ENCODE measurements around the gene BEND4. TPM values are rescaled to one million over a fixed set of nuclear protein-coding genes. Genes with fewer than 3 reads are reported as not detected.
"Not testable (repeated sequence)": the region's sequence is repeated elsewhere in the genome, so short reads cannot be mapped to it uniquely, and the experiment has no call there.

The BEND4 gene
- total RNA-seq, 1 experiment from 2014 or later = not detected

DNA sequence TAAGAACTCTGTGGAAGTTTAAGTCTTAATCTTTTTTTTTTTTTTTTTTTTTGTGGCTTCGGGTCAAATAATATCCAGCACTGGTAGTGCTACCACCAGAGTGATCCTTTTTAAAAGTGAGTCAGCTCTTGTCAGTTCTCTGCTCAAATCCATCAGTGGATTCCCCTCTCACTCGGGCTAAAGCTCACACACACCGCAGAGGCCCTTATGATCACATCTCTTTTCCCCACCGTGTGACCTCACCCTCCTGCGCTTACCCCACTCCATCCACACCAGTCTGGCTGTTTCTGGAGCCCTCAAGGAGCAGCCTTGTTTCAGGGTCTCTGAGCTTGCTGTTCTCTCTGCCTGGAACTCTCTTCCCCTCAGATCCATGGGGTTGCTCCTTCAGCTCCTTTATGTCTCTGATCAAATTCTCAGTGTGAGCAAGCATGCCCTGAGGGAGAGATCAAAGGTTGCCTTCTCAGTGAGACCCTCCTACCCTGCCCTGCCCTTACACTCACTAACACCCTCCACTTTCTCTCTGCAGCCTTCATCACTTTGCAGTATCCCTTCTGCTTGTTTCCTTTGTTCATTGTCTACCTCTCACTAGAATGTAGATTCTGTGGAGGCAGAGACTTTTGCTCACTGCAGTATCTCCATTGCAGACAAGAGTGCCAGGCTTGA, 19.8 kb upstream of the BEND4 start:
- Mint-ChIP-seq H3K9me3 (ENCODE audit: unreplicated experiment) (no peaks in the 10 kb centered on the region), H3K36me3 (ENCODE audit: insufficient read depth, unreplicated experiment) (no peaks in the 10 kb centered on the region), H3K27me3 (ENCODE audit: insufficient read depth, unreplicated experiment) (no peaks in the 10 kb centered on the region), H3K4me3 (ENCODE audit: unreplicated experiment) (no peak overlapping the region), H3K4me1 (ENCODE audit: low read depth, unreplicated experiment) (no peaks in the 10 kb centered on the region), H3K27ac (ENCODE audit: unreplicated experiment) (no peak overlapping the region)
- Histone ChIP-seq H3K36me3 (ENCODE audit: control insufficient read depth, insufficient read depth, low read length) (no peaks in the 10 kb centered on the region), H3K4me1 (no peaks in the 10 kb centered on the region), H3K4me3 (ENCODE audit: low read depth, low read length) (no peak overlapping the region), H3K27me3 (replicated peaks; ENCODE audit: control insufficient read depth, insufficient read depth, low read length) (no peaks in the 10 kb centered on the region), H3K9me3 (no peaks in the 10 kb centered on the region)
- ChIA-PET POLR2A (no interaction called here), CTCF (interaction anchor here (0.6 kb wide), 1 partner anchor 18 kb away, joined by 5 read pairs; no protein-coding TSS in a partner anchor)
- no TSS peak for BruUV-seq (replicated peaks)
- intact Hi-C loops (cut with micrococcal nuclease; ENCODE audit: unreplicated experiment) = no loop called here
- no peak for DNase-seq
- TF ChIP-seq, protein P1, sequence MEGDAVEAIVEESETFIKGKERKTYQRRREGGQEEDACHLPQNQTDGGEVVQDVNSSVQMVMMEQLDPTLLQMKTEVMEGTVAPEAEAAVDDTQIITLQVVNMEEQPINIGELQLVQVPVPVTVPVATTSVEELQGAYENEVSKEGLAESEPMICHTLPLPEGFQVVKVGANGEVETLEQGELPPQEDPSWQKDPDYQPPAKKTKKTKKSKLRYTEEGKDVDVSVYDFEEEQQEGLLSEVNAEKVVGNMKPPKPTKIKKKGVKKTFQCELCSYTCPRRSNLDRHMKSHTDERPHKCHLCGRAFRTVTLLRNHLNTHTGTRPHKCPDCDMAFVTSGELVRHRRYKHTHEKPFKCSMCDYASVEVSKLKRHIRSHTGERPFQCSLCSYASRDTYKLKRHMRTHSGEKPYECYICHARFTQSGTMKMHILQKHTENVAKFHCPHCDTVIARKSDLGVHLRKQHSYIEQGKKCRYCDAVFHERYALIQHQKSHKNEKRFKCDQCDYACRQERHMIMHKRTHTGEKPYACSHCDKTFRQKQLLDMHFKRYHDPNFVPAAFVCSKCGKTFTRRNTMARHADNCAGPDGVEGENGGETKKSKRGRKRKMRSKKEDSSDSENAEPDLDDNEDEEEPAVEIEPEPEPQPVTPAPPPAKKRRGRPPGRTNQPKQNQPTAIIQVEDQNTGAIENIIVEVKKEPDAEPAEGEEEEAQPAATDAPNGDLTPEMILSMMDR (IDR thresholded peaks at IDR 0.05; ENCODE audit: insufficient read depth in 1 of 2, low read depth in 1 of 2, low read length in 1 of 2, severe bottlenecking in 1 of 2, unreplicated experiment in 1 of 2) = no peak

DNA sequence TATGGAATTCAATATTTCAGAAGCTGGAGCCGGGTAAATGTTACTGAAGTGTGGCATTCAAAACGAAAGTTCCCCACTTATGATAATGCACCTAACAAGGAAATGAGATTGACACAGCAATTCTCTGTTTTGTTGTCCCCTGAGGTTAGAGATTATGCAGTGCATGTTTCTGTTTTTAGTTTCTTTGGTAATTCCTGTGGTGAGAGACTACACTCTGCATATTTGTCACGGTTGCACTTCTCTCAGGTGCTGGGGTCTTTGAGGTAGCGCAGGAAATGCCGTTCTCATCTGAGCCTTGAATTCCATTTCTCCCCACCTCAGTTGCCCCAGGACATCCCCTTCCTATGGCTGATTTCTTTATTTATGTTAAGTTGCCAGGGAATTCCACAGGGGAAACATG, 15.3 kb upstream of the BEND4 start:
- TF ChIP-seq, protein P1 (IDR thresholded peaks at IDR 0.05; ENCODE audit: insufficient read depth in 1 of 2, low read depth in 1 of 2, low read length in 1 of 2, severe bottlenecking in 1 of 2, unreplicated experiment in 1 of 2) = no peak
- no peaks in the 10 kb centered on the region for H3K4me1 ChIP-seq
- POLR2A ChIA-PET = no interaction called here
- no peaks in the 10 kb centered on the region for H3K9me3 Mint-ChIP-seq (ENCODE audit: unreplicated experiment)
- intact Hi-C loops (cut with micrococcal nuclease; ENCODE audit: unreplicated experiment) = no loop called here
- no peak for DNase-seq
- no peak overlapping the region for H3K4me3 Mint-ChIP-seq (ENCODE audit: unreplicated experiment)
- peaks cover 3% of the 10 kb centered on the region for H3K27me3 Mint-ChIP-seq (ENCODE audit: insufficient read depth, unreplicated experiment)
- CTCF ChIA-PET = no interaction called here
- no peaks in the 10 kb centered on the region for H3K4me1 Mint-ChIP-seq (ENCODE audit: low read depth, unreplicated experiment)
- H3K27me3 ChIP-seq (replicated peaks; ENCODE audit: control insufficient read depth, insufficient read depth, low read length) = no peaks in the 10 kb centered on the region
- H3K36me3 ChIP-seq (ENCODE audit: control insufficient read depth, insufficient read depth, low read length) = no peaks in the 10 kb centered on the region
- no TSS peak for BruUV-seq (replicated peaks)
- no peak overlapping the region for H3K4me3 ChIP-seq (ENCODE audit: low read depth, low read length)
- H3K27ac Mint-ChIP-seq (ENCODE audit: unreplicated experiment) = no peak overlapping the region
- H3K9me3 ChIP-seq = no peaks in the 10 kb centered on the region; the same call in 1 of the 2 replicates
- no peaks in the 10 kb centered on the region for H3K36me3 Mint-ChIP-seq (ENCODE audit: insufficient read depth, unreplicated experiment)

GRCh38 chr4:42166186-42166585, 13.7 kb upstream of the BEND4 start:
- H3K27me3 Mint-ChIP-seq (ENCODE audit: insufficient read depth, unreplicated experiment); H3K36me3 Mint-ChIP-seq (ENCODE audit: insufficient read depth, unreplicated experiment); H3K4me1 Mint-ChIP-seq (ENCODE audit: low read depth, unreplicated experiment); DNase-seq; CTCF ChIA-PET; BruUV-seq (replicated peaks); H3K27me3 ChIP-seq (replicated peaks; ENCODE audit: control insufficient read depth, insufficient read depth, low read length); H3K27ac Mint-ChIP-seq (ENCODE audit: unreplicated experiment); H3K9me3 Mint-ChIP-seq (ENCODE audit: unreplicated experiment); H3K4me3 ChIP-seq (ENCODE audit: low read depth, low read length); H3K9me3 ChIP-seq; H3K4me3 Mint-ChIP-seq (ENCODE audit: unreplicated experiment); H3K4me1 ChIP-seq; POLR2A ChIA-PET; H3K36me3 ChIP-seq (ENCODE audit: control insufficient read depth, insufficient read depth, low read length); intact Hi-C loops (cut with micrococcal nuclease; ENCODE audit: unreplicated experiment): not testable (repeated sequence)

All from Caco-2 (cell line).